GM19372 (cell line): Measurements from ENCODE around the gene SORCS2.

Source experiments
- ATAC-seq: cut with Tn5 transposase; IDR thresholded peaks from one replicate; pipeline ENCODE4 v1.9.1; 2021; ENCODE audit warnings: mild to moderate bottlenecking, low read depth, moderate library complexity; ENCODE audit not compliant: unreplicated experiment

Gene SORCS2

GRCh38 chr4:7647600-7648543 lies 455.5 kb downstream of the SORCS2 start:
- no peak for ATAC-seq

GRCh38 chr4:7648544-7649395 lies 456.4 kb downstream of the SORCS2 start:
- ATAC-seq: no peak

- ATAC-seq: no peak
These were observed 457.0 kb downstream of the SORCS2 start for GRCh38 chr4:7649411-7649740.

- ATAC-seq: no peak
These were observed 457.6 kb downstream of the SORCS2 start for GRCh38 chr4:7649741-7650531.

- no peak for ATAC-seq
These were observed 458.5 kb downstream of the SORCS2 start for GRCh38 chr4:7650606-7651385.

- no peak for ATAC-seq
These were observed 459.2 kb downstream of the SORCS2 start for GRCh38 chr4:7651461-7651921.

GRCh38 chr4:7652006-7652405 lies 459.7 kb downstream of the SORCS2 start:
- no peak for ATAC-seq

- ATAC-seq: no peak
These were observed 460.1 kb downstream of the SORCS2 start for GRCh38 chr4:7652451-7652881.

- no peak for ATAC-seq
These were observed 460.6 kb downstream of the SORCS2 start for GRCh38 chr4:7652906-7653305.

GRCh38 chr4:7653510-7654369 lies 461.4 kb downstream of the SORCS2 start:
- ATAC-seq: no peak

- ATAC-seq: no peak
These were observed 462.5 kb downstream of the SORCS2 start for GRCh38 chr4:7654550-7655445.

- no peak for ATAC-seq
These were observed 463.3 kb downstream of the SORCS2 start for GRCh38 chr4:7655511-7656243.

- ATAC-seq: no peak
These were observed 464.0 kb downstream of the SORCS2 start for GRCh38 chr4:7656244-7656800.

GRCh38 chr4:7657545-7658297 lies 465.4 kb downstream of the SORCS2 start:
- ATAC-seq: no peak

- ATAC-seq: no peak
These were observed 466.2 kb downstream of the SORCS2 start for GRCh38 chr4:7658341-7659204.
